H1 (cell line): ENCODE data around the gene DNAJB7. TPM values are rescaled to one million over a fixed set of nuclear protein-coding genes. Genes with fewer than 3 reads are reported as not detected.

Source experiments
- CTCF ChIA-PET: fragments of 300-600 bp; sonication (Branson Sonifier 250); formaldehyde crosslinking; loops from one replicate; lab custom pipeline; 2021; ENCODE audit not compliant: partially characterized antibody; lab: Charles Lee
- POLR2A ChIA-PET: fragments of 300-600 bp; sonication (Branson Sonifier 250); formaldehyde crosslinking; loops from one replicate; lab custom pipeline; 2021; ENCODE audit warnings: inconsistent platforms; ENCODE audit not compliant: partially characterized antibody; lab: Charles Lee
- DNase-seq, 2 experiments: peaks; one replicate each; pipeline versions ENCODE4 v3.0.0 to v3.0.0-alpha.2; 2010 to 2022; ENCODE audit warnings: low spot score in 2 of 2, low read depth in 1 of 2, mixed read lengths in 1 of 2
- FAIRE-seq: peaks from 2 replicates; lab custom pipeline; 2011; peaks lifted over from hg19 to GRCh38; lab: Jason Lieb, UNC
- H2AFZ ChIP-seq: 2 replicates; pipeline ENCODE4 v1.8.1; 2012; ENCODE audit warnings: low read length, inconsistent platforms
- H2AK5ac ChIP-seq: 2 replicates; pipeline ENCODE4 v1.6.1; 2013; ENCODE audit warnings: low read depth, low read length
- H2BK120ac ChIP-seq: replicated peaks from 2 replicates; pipeline ENCODE3; 2013; ENCODE audit warnings: low read depth, low read length, inconsistent platforms
- H2BK12ac ChIP-seq: 2 replicates; pipeline ENCODE4 v1.6.1; 2013; ENCODE audit warnings: low read depth, low read length
- H2BK15ac ChIP-seq: 2 replicates; pipeline ENCODE4 v1.6.1; 2013; ENCODE audit warnings: low read length
- H2BK20ac ChIP-seq: 2 replicates; pipeline ENCODE4 v1.6.1; 2013; ENCODE audit warnings: low read length
- H2BK5ac ChIP-seq: 2 replicates; pipeline ENCODE4 v1.6.1; 2013; ENCODE audit warnings: low read depth, low read length
- H3K14ac ChIP-seq: 2 replicates; pipeline ENCODE4 v1.6.1; 2013; ENCODE audit warnings: inconsistent platforms; ENCODE audit not compliant: insufficient read length
- H3K18ac ChIP-seq: 2 replicates; pipeline ENCODE4 v1.6.1; 2013; ENCODE audit warnings: low read length; ENCODE audit errors: extremely low read depth
- H3K23ac ChIP-seq: 2 replicates; pipeline ENCODE4 v1.6.1; 2013; ENCODE audit warnings: inconsistent platforms; ENCODE audit not compliant: insufficient read length
- H3K23me2 ChIP-seq: 2 replicates; pipeline ENCODE4 v1.6.1; 2013; ENCODE audit warnings: low read depth, low read length
- H3K27ac ChIP-seq: 2 replicates; pipeline ENCODE4 v1.6.1; 2011; ENCODE audit warnings: low read depth, low read length, inconsistent platforms
- H3K27me3 ChIP-seq, 4 experiments: replicated peaks in 1 of 4; 1 replicate in 1 of 4; 2 replicates in 3 of 4; pipeline versions ENCODE4 v1.6.1 to v1.8.1; 2011 to 2013; ENCODE audit warnings: low read length in 3 of 4, mild to moderate bottlenecking in 3 of 4, inconsistent platforms in 2 of 4, mixed read lengths in 2 of 4, moderate library complexity in 1 of 4; ENCODE audit not compliant: control insufficient read depth in 3 of 4, insufficient read depth in 3 of 4; ENCODE audit errors: extremely low read depth in 1 of 4
- H3K36me3 ChIP-seq, 4 experiments: 2 replicates each; pipeline versions ENCODE4 v1.6.1 to v1.8.1; 2011 to 2013; ENCODE audit warnings: mild to moderate bottlenecking in 4 of 4, low read length in 3 of 4, moderate library complexity in 2 of 4, control low read depth in 1 of 4, inconsistent platforms in 1 of 4; ENCODE audit not compliant: insufficient read depth in 4 of 4, control insufficient read depth in 2 of 4
- H3K4ac ChIP-seq: replicated peaks from 2 replicates; pipeline ENCODE3; 2013; ENCODE audit warnings: low read length, low read depth, mixed read lengths, inconsistent platforms; ENCODE audit not compliant: insufficient read length
- H3K4me1 ChIP-seq, 4 experiments: replicated peaks in 1 of 4; 1 replicate in 1 of 4; 2 replicates in 3 of 4; pipeline versions ENCODE4 v1.6.1 to v1.8.1; 2011 to 2013; ENCODE audit warnings: low read length in 3 of 4, inconsistent platforms in 2 of 4, mixed read lengths in 1 of 4; ENCODE audit not compliant: insufficient read depth in 4 of 4, control insufficient read depth in 3 of 4
- H3K4me2 ChIP-seq, 2 experiments: 2 replicates each; pipeline versions ENCODE4 v1.6.1 to v1.8.1; 2011 to 2013; ENCODE audit warnings: low read depth in 2 of 2, low read length in 2 of 2, control low read depth in 1 of 2, inconsistent platforms in 1 of 2, mild to moderate bottlenecking in 1 of 2; ENCODE audit not compliant: insufficient read depth in 1 of 2
- H3K4me3 ChIP-seq, 4 experiments: fragments of 200-600, 300-600 bp in 1 of 4; sonication (generic), shearing (Covaris generic), sonication (Bioruptor Twin) in 1 of 4; 2 replicates each; pipeline versions ENCODE4 v1.5.1 to v1.8.1; 2011 to 2016; ENCODE audit warnings: low read length in 4 of 4, low read depth in 3 of 4, control low read depth in 2 of 4, inconsistent platforms in 2 of 4, mild to moderate bottlenecking in 2 of 4, mixed read lengths in 1 of 4, moderate library complexity in 1 of 4; ENCODE audit not compliant: insufficient read depth in 2 of 4; ENCODE audit errors: extremely low read depth in 1 of 4
- H3K56ac ChIP-seq: replicated peaks from 2 replicates; pipeline ENCODE3; 2013; ENCODE audit warnings: low read depth, mild to moderate bottlenecking, mixed read lengths, low read length, inconsistent platforms; ENCODE audit not compliant: insufficient read length
- H3K79me1 ChIP-seq: 2 replicates; pipeline ENCODE4 v1.6.1; 2013; ENCODE audit warnings: low read depth, low read length, control low read depth
- H3K79me2 ChIP-seq, 2 experiments: 2 replicates each; pipeline versions ENCODE4 v1.6.1 to v1.8.1; 2012 to 2013; ENCODE audit warnings: low read length in 2 of 2, mild to moderate bottlenecking in 2 of 2, inconsistent platforms in 1 of 2; ENCODE audit not compliant: insufficient read depth in 2 of 2, control insufficient read depth in 1 of 2
- H3K9ac ChIP-seq, 4 experiments: replicated peaks in 1 of 4; 1 replicate in 1 of 4; 2 replicates in 3 of 4; pipeline versions ENCODE4 v1.6.1 to v1.8.1; 2011 to 2013; ENCODE audit warnings: low read depth in 3 of 4, low read length in 3 of 4, control low read depth in 2 of 4, mild to moderate bottlenecking in 2 of 4, moderate library complexity in 2 of 4, inconsistent platforms in 1 of 4; ENCODE audit errors: extremely low read depth in 1 of 4
- H3K9me3 ChIP-seq, 2 experiments: 2 replicates each; pipeline versions ENCODE4 v1.6.1 to v1.8.1; 2012 to 2013; ENCODE audit warnings: mild to moderate bottlenecking in 2 of 2, moderate library complexity in 2 of 2, control low read depth in 1 of 2, inconsistent platforms in 1 of 2, low read depth in 1 of 2, low read length in 1 of 2, mixed read lengths in 1 of 2; ENCODE audit not compliant: insufficient read depth in 2 of 2
- H4K20me1 ChIP-seq, 2 experiments: replicated peaks in 1 of 2; 2 replicates each; pipeline versions ENCODE3 to v1.8.1; 2011 to 2013; ENCODE audit warnings: inconsistent platforms in 2 of 2, low read length in 2 of 2, mild to moderate bottlenecking in 1 of 2; ENCODE audit not compliant: insufficient read depth in 2 of 2, control insufficient read depth in 1 of 2
- H4K5ac ChIP-seq: 2 replicates; pipeline ENCODE4 v1.6.1; 2013; ENCODE audit warnings: low read length, low read depth, mixed read lengths, inconsistent platforms; ENCODE audit not compliant: insufficient read length
- H4K8ac ChIP-seq: 2 replicates; pipeline ENCODE4 v1.8.0; 2013; ENCODE audit warnings: mild to moderate bottlenecking, moderate library complexity, low read length, inconsistent platforms; ENCODE audit not compliant: insufficient read depth; ENCODE audit errors: extremely low read depth
- H4K91ac ChIP-seq: replicated peaks from 2 replicates; pipeline ENCODE3; 2013; ENCODE audit warnings: low read length, mixed read lengths, inconsistent platforms; ENCODE audit not compliant: insufficient read length
- EP300 ChIP-seq, 2 experiments: IDR thresholded peaks; 1 replicate in 1 of 2; 2 replicates in 1 of 2; pipeline ENCODE4 v1.6.1; 2011 to 2012; ENCODE audit warnings: low read depth in 2 of 2, low read length in 2 of 2, mild to moderate bottlenecking in 2 of 2, borderline replicate concordance in 1 of 2, inconsistent platforms in 1 of 2, moderate library complexity in 1 of 2
- EZH2 ChIP-seq: fragments of 200-600 bp; sonication (generic); IDR thresholded peaks from 2 replicates; pipeline ENCODE4 v1.7.1; 2012; ENCODE audit warnings: low read depth, mild to moderate bottlenecking, moderate library complexity, low read length, inconsistent platforms; ENCODE audit not compliant: severe bottlenecking
- WGBS, 2 experiments: shearing (Covaris generic) in 1 of 2; methylation state at CpG; one replicate each; pipeline versions ENCODE4 v1.1.6 to v1.1.7; 2013 to 2015; ENCODE audit warnings: low lambda C conversion rate in 2 of 2, mixed read lengths in 2 of 2, inconsistent platforms in 1 of 2, low coverage in 1 of 2, missing lambda C conversion rate in 1 of 2; ENCODE audit not compliant: insufficient replicate concordance in 2 of 2, insufficient coverage in 1 of 2, insufficient read length in 1 of 2; ENCODE audit errors: extremely low coverage in 1 of 2, missing lambda C conversion rate in 1 of 2; 5-methylcytosine and 5-hydroxymethylcytosine counted together
- polyA plus RNA-seq, 7 experiments: library from polyadenylated mRNA; depleted of rRNA in 3 of 7; stranded (reverse) in 5 of 7; unstranded in 2 of 7; fragments of >200 nt in 5 of 7; fragments of 200-250 nt in 2 of 7; gene quantifications; 1 replicate in 5 of 7; 2 replicates in 1 of 7; 4 replicates in 1 of 7; pipeline versions ENCODE4 v1.2.1 to v1.2.3, GENCODE V29; 2011 to 2013; ENCODE audit warnings: missing spikeins in 2 of 7, mixed read lengths in 2 of 7
- total RNA-seq: library from RNA; stranded (reverse); fragmentation: NEBNext Ultra II Directional; extraction: Animal tissue kit (Norgen Biotek cat#: 25700); gene quantifications from 2 replicates; pipeline ENCODE4 v1.2.1, GENCODE V29; 2021

DNAJB7 gene
- total and polyA plus RNA-seq, 2 of the 8 experiments (the other 6 are each of a cell fraction or from before 2014, with no cell fraction given), result not detected

- POLR2A ChIA-PET, result interaction anchor here (1.0 to 3.0 kb wide), 6 partner anchors 8 to 135 kb away, joined by 3 to 16 read pairs (median 5); partner anchors contain the start of genes ST13 and XPNPEP3
- CTCF ChIA-PET, result interaction anchor here (0.6 to 1.1 kb wide), 2 partner anchors 11 to 105 kb away, joined by 3 read pairs; no protein-coding TSS in a partner anchor
- FAIRE-seq, result no peak
These were observed 42.2 kb downstream of the DNAJB7 start for GRCh38 chr22:40819599-40820140.

More at GRCh38 chr22:40819599-40820140, 42.2 kb downstream of the DNAJB7 start:
- H3K27me3 ChIP-seq, result no peaks in the 10 kb centered on the region
- no peak overlapping the region for H3K18ac ChIP-seq
- peaks cover 0 to 23% (median 10%) of the 10 kb centered on the region in 4 experiments; a peak in 4 of 8 replicates for H3K36me3 ChIP-seq
- no peak overlapping the region for H4K91ac ChIP-seq
- peak overlapping the region; percentile 22 for H3K56ac ChIP-seq
- no peak overlapping the region for H2BK120ac ChIP-seq
- peaks cover 0 to 1% (median 0%) of the 10 kb centered on the region in 4 experiments; a peak in 3 of 7 replicates for H3K4me1 ChIP-seq
- H4K5ac ChIP-seq, result peak overlapping the region; percentile 65
- no peak for DNase-seq
- H3K4ac ChIP-seq, result no peak overlapping the region
- H2BK20ac ChIP-seq, result no peak overlapping the region
- no peak overlapping the region for H4K8ac ChIP-seq
- peak overlapping the region in 3 of 4 experiments; percentile 12 to 36 (median 30); a peak in 4 of 7 replicates for H3K9ac ChIP-seq
- peak overlapping the region; percentile 68 to 71 for H3K4me2 ChIP-seq
- H3K14ac ChIP-seq, result no peak overlapping the region
- peaks cover 5 to 36% of the 10 kb centered on the region in 2 experiments; a peak in 3 of 4 replicates for H3K79me2 ChIP-seq
- no peak overlapping the region for H2BK12ac ChIP-seq
- 31% methylated on average over 4 of the region's 4 CpGs; no CpG with 5 or more reads in 1 of the 2 experiments for WGBS, 2 experiments
- no peak overlapping the region for H3K27ac ChIP-seq
- no peaks in the 10 kb centered on the region for H4K20me1 ChIP-seq
- H3K23ac ChIP-seq, result no peak overlapping the region
- H2BK15ac ChIP-seq, result no peak overlapping the region
- peak overlapping the region; percentile 66 for H2AFZ ChIP-seq
- TF ChIP-seq EZH2 (no peak), EP300 (IDR thresholded peaks at IDR 0.05; ENCODE audit: borderline replicate concordance in 1 of 2, low read depth in 2 of 2, low read length in 2 of 2) (no peak)
- H3K79me1 ChIP-seq, result peaks cover 9% of the 10 kb centered on the region
- no peak overlapping the region for H2BK5ac ChIP-seq
- H3K9me3 ChIP-seq, result no peaks in the 10 kb centered on the region
- no peak overlapping the region for H2AK5ac ChIP-seq
- peaks cover 2% of the 10 kb centered on the region; the same call in 1 of the 2 replicates for H3K23me2 ChIP-seq
- H3K4me3 ChIP-seq, result peak overlapping the region; percentile 21 to 98 (median 42); a peak in 7 of 8 replicates
